ENCODE results near the gene METTL1. TPM values are rescaled to one million over a fixed set of nuclear protein-coding genes. Genes with fewer than 3 reads are reported as not detected.

The METTL1 gene
- total and polyA plus RNA-seq, 2 experiments from 2014 or later, result 18.9 to 39.5 TPM

GRCh38 chr12:57735198-57735855 lies 36.6 kb downstream of the METTL1 start:
- H3K27me3 ChIP-seq (ENCODE audit: insufficient read depth), result peaks cover 100% of the 10 kb centered on the region
- peak; percentile 20 for TF ChIP-seq EZH2 (IDR thresholded peaks at IDR 0.05; ENCODE audit: low read depth, unreplicated experiment)
- no peak for TF ChIP-seq POLR2AphosphoS5 (IDR thresholded peaks at IDR 0.05; ENCODE audit: low read depth)
- H3K9me3 Mint-ChIP-seq, result peaks cover 2% of the 10 kb centered on the region
- peaks cover 91% of the 10 kb centered on the region for H3K27me3 Mint-ChIP-seq (ENCODE audit: insufficient read depth, low read depth, poor library complexity)
- DNase-seq (ENCODE audit: low spot score) (peak; percentile 50), ATAC-seq (no peak; the same call in 2 of the 3 replicates)
- H3F3A ChIP-seq (replicated peaks; ENCODE audit: low read depth), result peaks cover 10% of the 10 kb centered on the region
- no peaks in the 10 kb centered on the region for H3K9me2 ChIP-seq (ENCODE audit: insufficient read depth)
- H3K4me1 Mint-ChIP-seq, result peaks cover 32% of the 10 kb centered on the region
- H3K27ac Mint-ChIP-seq, result no peak overlapping the region
- H2AFZ ChIP-seq, result no peak overlapping the region
- H3K4me3 Mint-ChIP-seq, result peak overlapping the region; percentile 79
- H3K4me2 ChIP-seq, result peak overlapping the region; percentile 91
- no peaks in the 10 kb centered on the region for H3K36me3 ChIP-seq (ENCODE audit: insufficient read depth)
- no peak overlapping the region for H3K27ac ChIP-seq (ENCODE audit: low read depth)
- H3K36me3 Mint-ChIP-seq (ENCODE audit: low read depth), result no peaks in the 10 kb centered on the region; the same call in 2 of the 3 replicates
- H3K4me1 ChIP-seq (ENCODE audit: insufficient read depth), result peaks cover 19% of the 10 kb centered on the region
- peak overlapping the region; percentile 62 for H3K4me3 ChIP-seq
- H3K79me2 ChIP-seq (replicated peaks; ENCODE audit: insufficient read depth), result no peaks in the 10 kb centered on the region
- no peaks in the 10 kb centered on the region for H4K20me1 ChIP-seq (replicated peaks; ENCODE audit: insufficient read depth)

GRCh38 chr12:57734591-57734990 lies 37.3 kb downstream of the METTL1 start:
- H3K4me3 Mint-ChIP-seq, result peak overlapping the region; percentile 7; the same call in 1 of the 3 replicates
- Histone ChIP-seq H3K4me3 (no peak overlapping the region), H3K79me2 (replicated peaks; ENCODE audit: insufficient read depth) (no peaks in the 10 kb centered on the region), H3K4me1 (ENCODE audit: insufficient read depth) (peaks cover 19% of the 10 kb centered on the region), H3K9me2 (ENCODE audit: insufficient read depth) (no peaks in the 10 kb centered on the region), H2AFZ (no peak overlapping the region), H3F3A (replicated peaks; ENCODE audit: low read depth) (peaks cover 10% of the 10 kb centered on the region), H3K27me3 (ENCODE audit: insufficient read depth) (peaks cover 100% of the 10 kb centered on the region), H3K36me3 (ENCODE audit: insufficient read depth) (no peaks in the 10 kb centered on the region), H3K4me2 (no peak overlapping the region), H4K20me1 (replicated peaks; ENCODE audit: insufficient read depth) (no peaks in the 10 kb centered on the region; the same call in 1 of the 2 replicates), H3K27ac (ENCODE audit: low read depth) (no peak overlapping the region)
- no peak overlapping the region for H3K27ac Mint-ChIP-seq
- H3K4me1 Mint-ChIP-seq, result peaks cover 31% of the 10 kb centered on the region
- DNase-seq (ENCODE audit: low spot score) (no peak), ATAC-seq (no peak)
- peaks cover 2% of the 10 kb centered on the region for H3K9me3 Mint-ChIP-seq
- H3K27me3 Mint-ChIP-seq (ENCODE audit: insufficient read depth, low read depth, poor library complexity), result peaks cover 91% of the 10 kb centered on the region
- H3K36me3 Mint-ChIP-seq (ENCODE audit: low read depth), result no peaks in the 10 kb centered on the region; the same call in 2 of the 3 replicates
- TF ChIP-seq STAT1 (IDR thresholded peaks at IDR 0.05; ENCODE audit: unreplicated experiment) (no peak), REST (IDR thresholded peaks at IDR 0.05; ENCODE audit: unreplicated experiment) (no peak), POLR2AphosphoS5 (IDR thresholded peaks at IDR 0.05; ENCODE audit: low read depth) (no peak), CREB1 (CRISPR knock-in tag; IDR thresholded peaks at IDR 0.05; ENCODE audit: low read depth) (no peak), CTCF (conservative IDR thresholded peaks at IDR 0.05; ENCODE audit: low read depth in 2 of 2) (no peak), ZNF114 (CRISPR knock-in tag; IDR thresholded peaks at IDR 0.05) (no peak), EZH2 (IDR thresholded peaks at IDR 0.05; ENCODE audit: low read depth, unreplicated experiment) (no peak), JUNB (IDR thresholded peaks at IDR 0.05; ENCODE audit: unreplicated experiment) (no peak), ZNF462 (CRISPR knock-in tag; IDR thresholded peaks at IDR 0.05) (no peak)
